Loucy (cell line): ENCODE data around the gene MAD1L1.

Experiments used
- CTCF ChIP-seq: fragments of 200-600 bp; sonication (generic); conservative IDR thresholded peaks from 2 replicates; pipeline ENCODE4 v1.5.1; 2014; ENCODE audit warnings: mild to moderate bottlenecking, antibody characterized with exemption, low read length
- EZH2phosphoT487 ChIP-seq: fragments of 200-600 bp; IDR thresholded peaks from 2 replicates; pipeline ENCODE4 v1.6.1; 2018; ENCODE audit warnings: antibody characterized with exemption, mild to moderate bottlenecking, moderate library complexity, borderline replicate concordance

- TF ChIP-seq CTCF (no peak), EZH2phosphoT487 (no peak)
These were observed 388.8 kb downstream of the MAD1L1 start for GRCh38 chr7:1843921-1844335.
